ENCODE results near the gene SLCO2A1.

DNA sequence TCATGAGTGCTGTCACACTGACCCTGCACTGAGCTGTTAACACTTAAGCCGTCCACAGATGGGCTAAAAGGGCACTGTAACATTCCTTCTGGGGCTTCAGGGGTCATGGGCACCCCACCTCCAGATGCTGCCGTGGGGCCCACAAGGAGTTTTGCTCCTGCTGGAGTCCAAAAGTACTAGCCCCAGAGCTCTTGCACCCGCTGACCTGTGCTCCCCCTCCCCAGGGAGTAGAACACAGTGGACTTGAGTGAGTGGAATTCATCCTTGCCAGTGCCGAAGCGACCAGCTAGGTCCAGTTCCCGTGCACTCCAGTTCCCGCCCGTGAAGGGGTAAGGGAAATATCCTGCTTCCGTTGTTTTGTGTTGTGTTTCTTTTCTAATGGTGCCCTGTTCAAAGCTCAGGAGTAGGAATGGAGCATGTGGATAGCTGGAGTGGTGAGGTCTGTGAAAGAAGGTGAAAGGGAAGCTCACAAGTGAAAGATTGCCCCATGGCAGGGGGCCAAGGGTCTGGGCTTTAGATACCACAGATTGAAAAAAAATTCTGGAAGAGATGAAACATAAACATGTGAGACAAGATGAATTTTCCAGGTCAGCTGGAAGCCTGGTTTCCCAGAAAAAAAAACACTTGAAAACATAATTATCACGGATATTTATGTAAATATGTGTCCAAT is 36.6 kb downstream of the SLCO2A1 start:
- TF ChIP-seq, protein P1, sequence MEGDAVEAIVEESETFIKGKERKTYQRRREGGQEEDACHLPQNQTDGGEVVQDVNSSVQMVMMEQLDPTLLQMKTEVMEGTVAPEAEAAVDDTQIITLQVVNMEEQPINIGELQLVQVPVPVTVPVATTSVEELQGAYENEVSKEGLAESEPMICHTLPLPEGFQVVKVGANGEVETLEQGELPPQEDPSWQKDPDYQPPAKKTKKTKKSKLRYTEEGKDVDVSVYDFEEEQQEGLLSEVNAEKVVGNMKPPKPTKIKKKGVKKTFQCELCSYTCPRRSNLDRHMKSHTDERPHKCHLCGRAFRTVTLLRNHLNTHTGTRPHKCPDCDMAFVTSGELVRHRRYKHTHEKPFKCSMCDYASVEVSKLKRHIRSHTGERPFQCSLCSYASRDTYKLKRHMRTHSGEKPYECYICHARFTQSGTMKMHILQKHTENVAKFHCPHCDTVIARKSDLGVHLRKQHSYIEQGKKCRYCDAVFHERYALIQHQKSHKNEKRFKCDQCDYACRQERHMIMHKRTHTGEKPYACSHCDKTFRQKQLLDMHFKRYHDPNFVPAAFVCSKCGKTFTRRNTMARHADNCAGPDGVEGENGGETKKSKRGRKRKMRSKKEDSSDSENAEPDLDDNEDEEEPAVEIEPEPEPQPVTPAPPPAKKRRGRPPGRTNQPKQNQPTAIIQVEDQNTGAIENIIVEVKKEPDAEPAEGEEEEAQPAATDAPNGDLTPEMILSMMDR (IDR thresholded peaks at IDR 0.05), result no peak
- no peak for TF ChIP-seq POLR2A (IDR thresholded peaks at IDR 0.05)
